Adrenal gland (tissue), 5 donors: Measurements from ENCODE around the gene TAB2.

Experiments used
- CTCF ChIP-seq, 6 experiments: fragments of 450-650 bp in 4 of 6; fragments of 200-600 bp in 2 of 6; sonication (generic) in 1 of 6; IDR thresholded peaks; 1 replicate in 5 of 6; 2 replicates in 1 of 6; pipeline versions ENCODE4 v1.5.1 to v1.8.0; 2016 to 2021; ENCODE audit warnings: antibody characterized with exemption in 6 of 6, mild to moderate bottlenecking in 2 of 6, moderate library complexity in 1 of 6
- POLR2A ChIP-seq, 2 donors: fragments of 450-650 bp; IDR thresholded peaks; one replicate each; pipeline ENCODE4 v1.6.1; 2017; ENCODE audit warnings: antibody characterized with exemption in 2 of 2, mild to moderate bottlenecking in 2 of 2, moderate library complexity in 1 of 2
- donor health status: DM: no; HTN: no; CAD: no.

GRCh38 chr6:149330133-149330532 lies 12.6 kb downstream of the TAB2 start:
- TF ChIP-seq CTCF (IDR thresholded peaks at IDR 0.05) = no peak
- TF ChIP-seq POLR2A (IDR thresholded peaks at IDR 0.05) = no peak
